Ectodermal cell (in vitro differentiated cells): ENCODE results near the gene EHD4.

Experiments used
- H3K27ac ChIP-seq: 2 replicates; pipeline ENCODE4 v1.7.0; 2013; ENCODE audit warnings: mild to moderate bottlenecking, low read depth, low read length; ENCODE audit not compliant: insufficient read depth, poor library complexity, severe bottlenecking
- H3K27me3 ChIP-seq: 2 replicates; pipeline ENCODE4 v1.7.0; 2013; ENCODE audit warnings: mild to moderate bottlenecking, low read length; ENCODE audit not compliant: insufficient read depth, control insufficient read depth, poor library complexity, severe bottlenecking
- H3K36me3 ChIP-seq: one replicate; pipeline ENCODE4 v1.7.0; 2013; ENCODE audit warnings: low read length; ENCODE audit not compliant: control insufficient read depth, insufficient read depth
- H3K4me1 ChIP-seq: one replicate; pipeline ENCODE4 v1.7.0; 2013; ENCODE audit warnings: low read length; ENCODE audit not compliant: control insufficient read depth, insufficient read depth
- H3K4me3 ChIP-seq: 2 replicates; pipeline ENCODE4 v1.7.0; 2013; ENCODE audit warnings: low read depth, low read length, control low read depth; ENCODE audit not compliant: insufficient read depth
- H3K9me3 ChIP-seq: 2 replicates; pipeline ENCODE4 v1.7.0; 2013; ENCODE audit warnings: mild to moderate bottlenecking, low read length, moderate library complexity; ENCODE audit not compliant: control insufficient read depth
- WGBS, 2 experiments: methylation state at CpG; one replicate each; pipeline ENCODE4 v1.1.7; 2013; ENCODE audit warnings: missing lambda C conversion rate in 2 of 2; 5-methylcytosine and 5-hydroxymethylcytosine counted together

The EHD4 gene

GRCh38 chr15:41970456-41970855 is 1.9 kb downstream of the EHD4 start:
- H3K4me1 ChIP-seq = peaks cover 6% of the 10 kb centered on the region
- no peaks in the 10 kb centered on the region for H3K27me3 ChIP-seq
- no peak overlapping the region for H3K4me3 ChIP-seq
- no peak overlapping the region for H3K27ac ChIP-seq
- no peaks in the 10 kb centered on the region for H3K36me3 ChIP-seq
- no peaks in the 10 kb centered on the region for H3K9me3 ChIP-seq
- 94 to 100% methylated on average over 1 of the region's 1 CpG for WGBS, 2 experiments

GRCh38 chr15:41969851-41970431 is 2.4 kb downstream of the EHD4 start:
- H3K4me3 ChIP-seq = no peak overlapping the region
- no peak overlapping the region for H3K27ac ChIP-seq
- WGBS, 2 experiments = 81 to 82% methylated on average over 3 of the region's 3 CpGs

GRCh38 chr15:41968701-41969100 is 3.7 kb downstream of the EHD4 start:
- no peak overlapping the region for H3K4me3 ChIP-seq
- no peaks in the 10 kb centered on the region for H3K27me3 ChIP-seq
- H3K9me3 ChIP-seq = no peaks in the 10 kb centered on the region
- 98 to 99% methylated on average over 3 to 4 of the region's 4 CpGs for WGBS, 2 experiments
- H3K27ac ChIP-seq = no peak overlapping the region
- peaks cover 6% of the 10 kb centered on the region for H3K4me1 ChIP-seq
- no peaks in the 10 kb centered on the region for H3K36me3 ChIP-seq

More at GRCh38 chr15:41969851-41970431, 2.4 kb downstream of the EHD4 start:
- Histone ChIP-seq H3K27me3 (no peaks in the 10 kb centered on the region), H3K36me3 (no peaks in the 10 kb centered on the region), H3K4me1 (peaks cover 6% of the 10 kb centered on the region), H3K9me3 (no peaks in the 10 kb centered on the region)

- H3K27ac ChIP-seq = no peak overlapping the region
Measured at GRCh38 chr15:41967506-41968206, 4.7 kb downstream of the EHD4 start.

GRCh38 chr15:41966920-41967465 is 5.4 kb downstream of the EHD4 start:
- no peak overlapping the region for H3K4me3 ChIP-seq
- WGBS, 2 experiments = 90 to 94% methylated on average over 3 of the region's 3 CpGs
- H3K9me3 ChIP-seq = no peaks in the 10 kb centered on the region
- no peak overlapping the region for H3K27ac ChIP-seq
- peaks cover 6% of the 10 kb centered on the region for H3K4me1 ChIP-seq
- H3K36me3 ChIP-seq = no peaks in the 10 kb centered on the region
- H3K27me3 ChIP-seq = no peaks in the 10 kb centered on the region

More at GRCh38 chr15:41967506-41968206, 4.7 kb downstream of the EHD4 start:
- Histone ChIP-seq H3K27me3 (no peaks in the 10 kb centered on the region), H3K4me1 (peaks cover 6% of the 10 kb centered on the region), H3K36me3 (no peaks in the 10 kb centered on the region), H3K4me3 (no peak overlapping the region), H3K9me3 (no peaks in the 10 kb centered on the region)
- WGBS, 2 experiments = 78 to 89% methylated on average over 4 of the region's 4 CpGs

GRCh38 chr15:41966414-41966812 is 5.9 kb downstream of the EHD4 start:
- 91% methylated on average over 4 of the region's 4 CpGs for WGBS, 2 experiments
- Histone ChIP-seq H3K27me3 (no peaks in the 10 kb centered on the region), H3K4me3 (no peak overlapping the region), H3K4me1 (peaks cover 6% of the 10 kb centered on the region), H3K36me3 (no peaks in the 10 kb centered on the region), H3K9me3 (no peaks in the 10 kb centered on the region), H3K27ac (no peak overlapping the region)

GRCh38 chr15:41965441-41966413 is 6.6 kb downstream of the EHD4 start:
- no peaks in the 10 kb centered on the region for H3K36me3 ChIP-seq
- no peaks in the 10 kb centered on the region for H3K27me3 ChIP-seq
- 79 to 87% methylated on average over 13 to 14 of the region's 15 CpGs for WGBS, 2 experiments
- no peak overlapping the region for H3K4me3 ChIP-seq
- peak overlapping the region; percentile 16 for H3K27ac ChIP-seq
- H3K9me3 ChIP-seq = no peaks in the 10 kb centered on the region
- peaks cover under 1% of the 10 kb centered on the region for H3K4me1 ChIP-seq

- no peak overlapping the region for H3K27ac ChIP-seq
- no peak overlapping the region for H3K4me3 ChIP-seq
- H3K4me1 ChIP-seq = no peaks in the 10 kb centered on the region
- H3K36me3 ChIP-seq = no peaks in the 10 kb centered on the region
- WGBS, 2 experiments = 95 to 97% methylated on average over 1 of the region's 1 CpG
- no peaks in the 10 kb centered on the region for H3K27me3 ChIP-seq
- H3K9me3 ChIP-seq = no peaks in the 10 kb centered on the region
Measured at GRCh38 chr15:41961595-41962202, 10.7 kb downstream of the EHD4 start.

- no peak overlapping the region for H3K4me3 ChIP-seq
- 88 to 91% methylated on average over 2 of the region's 2 CpGs for WGBS, 2 experiments
Measured at GRCh38 chr15:41961001-41961518, 11.3 kb downstream of the EHD4 start.

More at GRCh38 chr15:41961001-41961518, 11.3 kb downstream of the EHD4 start:
- Histone ChIP-seq H3K4me1 (no peaks in the 10 kb centered on the region), H3K27me3 (no peaks in the 10 kb centered on the region), H3K27ac (no peak overlapping the region), H3K36me3 (no peaks in the 10 kb centered on the region), H3K9me3 (no peaks in the 10 kb centered on the region)
